Tibial nerve (tissue), 4 donors: ENCODE results near the gene SLC36A3. TPM values are rescaled to one million over a fixed set of nuclear protein-coding genes. Genes with fewer than 3 reads are reported as not detected.

Experiments
- DNase-seq, 2 donors: peaks; one replicate each; pipeline ENCODE4 v3.0.0-alpha.2; 2019; ENCODE audit warnings: low spot score in 2 of 2
- H3K27ac ChIP-seq, 4 donors: fragments of 200-600 bp; sonication (generic) in 3 of 4; one replicate each; pipeline ENCODE4 v1.5.1; 2017 to 2019; ENCODE audit warnings: mild to moderate bottlenecking in 1 of 4
- H3K27me3 ChIP-seq, 2 donors: fragments of 200-600 bp; sonication (generic) in 1 of 2; one replicate each; pipeline versions ENCODE4 v1.5.1 to v1.6.0; 2017 to 2019
- H3K36me3 ChIP-seq, 3 donors: fragments of 200-600 bp; sonication (generic); one replicate each; pipeline ENCODE4 v1.5.1; 2018 to 2019
- H3K4me1 ChIP-seq, 4 donors: fragments of 200-600 bp; sonication (generic) in 3 of 4; one replicate each; pipeline ENCODE4 v1.5.1; 2017 to 2019
- H3K4me3 ChIP-seq, 4 donors: fragments of 200-600 bp; sonication (generic) in 3 of 4; one replicate each; pipeline ENCODE4 v1.5.1; 2017 to 2019; ENCODE audit warnings: mild to moderate bottlenecking in 1 of 4, moderate library complexity in 1 of 4
- H3K9me3 ChIP-seq, 4 donors: fragments of 200-600 bp; sonication (generic) in 3 of 4; one replicate each; pipeline ENCODE4 v1.5.1; 2017 to 2019
- EP300 ChIP-seq, 2 donors: sonication (generic); formaldehyde crosslinking; IDR thresholded peaks; one replicate each; pipeline ENCODE4 v1.6.1; 2017; ENCODE audit warnings: antibody characterized with exemption in 2 of 2, mild to moderate bottlenecking in 1 of 2
- POLR2A ChIP-seq, 2 donors: fragments of 450-650 bp; IDR thresholded peaks; one replicate each; pipeline ENCODE4 v1.6.1; 2017; ENCODE audit warnings: antibody characterized with exemption in 2 of 2, mild to moderate bottlenecking in 2 of 2, moderate library complexity in 2 of 2
- WGBS, 2 donors: methylation state at CpG; one replicate each; pipeline ENCODE4 v1.1.5; 2018; 5-methylcytosine and 5-hydroxymethylcytosine counted together
- total RNA-seq, 4 donors: library from RNA; depleted of rRNA; stranded (reverse); fragments of >200 nt; gene quantifications; one replicate each; pipeline ENCODE4 v1.1.0, GENCODE V29; 2016
- TF ChIP-seq, protein P1 (sequence below), 5 experiments: fragments of 200-600 bp in 3 of 5; fragments of 450-650 bp in 2 of 5; sonication (generic) in 3 of 5; IDR thresholded peaks; one replicate each; pipeline ENCODE4 v1.5.1; 2016 to 2019; ENCODE audit warnings: antibody characterized with exemption in 5 of 5, mild to moderate bottlenecking in 3 of 5, moderate library complexity in 2 of 5

The SLC36A3 gene
- total RNA-seq, 4 donors from 2014 or later, result not detected

DNA sequence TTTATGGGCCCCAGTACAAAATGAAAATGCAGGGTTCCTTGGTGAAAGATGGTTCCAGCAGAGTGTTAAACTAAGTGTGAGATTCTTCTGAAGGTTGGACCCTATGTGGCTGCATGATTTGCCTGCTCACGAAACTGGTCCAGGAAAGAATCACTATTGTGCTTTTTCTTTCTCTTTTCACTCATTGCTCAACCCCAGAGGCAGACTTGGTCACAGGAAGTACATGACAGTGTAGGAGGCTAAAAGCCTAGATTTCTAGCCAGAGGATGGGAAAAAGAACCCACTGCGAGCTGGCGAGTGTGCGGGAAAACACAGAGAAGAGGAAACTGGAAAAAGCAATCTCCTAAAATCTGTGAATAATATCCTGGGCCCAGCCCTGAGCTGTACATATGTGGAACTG, 25.2 kb upstream of the SLC36A3 start:
- no peaks in the 10 kb centered on the region for H3K9me3 ChIP-seq
- no peaks in the 10 kb centered on the region for H3K27me3 ChIP-seq
- no peak overlapping the region for H3K27ac ChIP-seq
- 69 to 80% methylated on average over 4 of the region's 4 CpGs for WGBS, 2 donors
- H3K36me3 ChIP-seq, result no peaks in the 10 kb centered on the region
- H3K4me3 ChIP-seq, result no peak overlapping the region
- no peaks in the 10 kb centered on the region for H3K4me1 ChIP-seq
- TF ChIP-seq EP300 (IDR thresholded peaks at IDR 0.05) (no peak), POLR2A (IDR thresholded peaks at IDR 0.05) (no peak)
- TF ChIP-seq, protein P1, sequence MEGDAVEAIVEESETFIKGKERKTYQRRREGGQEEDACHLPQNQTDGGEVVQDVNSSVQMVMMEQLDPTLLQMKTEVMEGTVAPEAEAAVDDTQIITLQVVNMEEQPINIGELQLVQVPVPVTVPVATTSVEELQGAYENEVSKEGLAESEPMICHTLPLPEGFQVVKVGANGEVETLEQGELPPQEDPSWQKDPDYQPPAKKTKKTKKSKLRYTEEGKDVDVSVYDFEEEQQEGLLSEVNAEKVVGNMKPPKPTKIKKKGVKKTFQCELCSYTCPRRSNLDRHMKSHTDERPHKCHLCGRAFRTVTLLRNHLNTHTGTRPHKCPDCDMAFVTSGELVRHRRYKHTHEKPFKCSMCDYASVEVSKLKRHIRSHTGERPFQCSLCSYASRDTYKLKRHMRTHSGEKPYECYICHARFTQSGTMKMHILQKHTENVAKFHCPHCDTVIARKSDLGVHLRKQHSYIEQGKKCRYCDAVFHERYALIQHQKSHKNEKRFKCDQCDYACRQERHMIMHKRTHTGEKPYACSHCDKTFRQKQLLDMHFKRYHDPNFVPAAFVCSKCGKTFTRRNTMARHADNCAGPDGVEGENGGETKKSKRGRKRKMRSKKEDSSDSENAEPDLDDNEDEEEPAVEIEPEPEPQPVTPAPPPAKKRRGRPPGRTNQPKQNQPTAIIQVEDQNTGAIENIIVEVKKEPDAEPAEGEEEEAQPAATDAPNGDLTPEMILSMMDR (IDR thresholded peaks at IDR 0.05), result no peak
- DNase-seq, result no peak

DNA sequence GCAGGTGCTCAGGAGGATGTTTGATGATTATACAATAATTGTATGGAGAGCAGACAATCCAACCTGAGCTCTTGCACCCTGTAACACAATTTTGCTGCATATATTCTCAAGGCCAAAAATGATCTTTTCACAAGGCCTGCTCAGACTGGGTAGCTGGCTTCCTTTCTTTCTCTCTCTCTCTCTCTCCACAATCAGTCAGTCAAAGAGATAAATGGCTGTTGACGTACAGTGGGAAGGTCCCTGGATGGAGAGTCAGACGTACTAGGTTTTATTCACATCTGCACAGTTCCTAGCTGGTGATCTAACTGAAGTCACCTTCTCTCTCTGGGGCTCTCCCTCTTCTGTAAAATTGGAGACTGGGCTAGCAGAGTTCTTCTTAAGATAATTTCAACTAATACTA, 24.0 kb upstream of the SLC36A3 start:
- WGBS, 2 donors, result 58 to 70% methylated on average over 2 of the region's 2 CpGs
- Histone ChIP-seq H3K36me3 (no peaks in the 10 kb centered on the region), H3K27ac (no peak overlapping the region), H3K27me3 (no peaks in the 10 kb centered on the region), H3K4me3 (no peak overlapping the region), H3K4me1 (no peaks in the 10 kb centered on the region), H3K9me3 (no peaks in the 10 kb centered on the region)
- no peak for DNase-seq
- TF ChIP-seq EP300 (IDR thresholded peaks at IDR 0.05) (no peak), POLR2A (IDR thresholded peaks at IDR 0.05) (no peak)
- TF ChIP-seq, protein P1 (IDR thresholded peaks at IDR 0.05), result no peak

DNA sequence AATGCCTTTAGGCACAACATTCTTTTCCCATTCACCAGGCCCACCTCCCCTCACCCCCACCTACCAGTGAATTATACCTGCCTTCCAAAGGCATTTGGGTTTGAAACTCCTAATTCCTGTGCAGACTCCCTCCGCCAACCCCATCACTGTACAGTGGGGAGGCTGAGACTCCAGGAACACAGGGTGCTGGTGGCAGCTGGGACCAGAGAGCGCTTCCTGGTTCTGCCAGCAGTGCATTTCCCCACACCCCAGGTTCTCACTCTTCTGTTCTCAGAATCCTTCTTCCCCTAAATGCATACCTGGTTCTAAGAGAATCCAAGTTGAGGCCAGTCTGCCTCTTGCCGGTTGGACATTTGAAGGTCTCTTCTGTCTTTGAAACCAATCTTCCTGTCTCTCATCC, 22.7 kb upstream of the SLC36A3 start:
- no peaks in the 10 kb centered on the region for H3K4me1 ChIP-seq
- 91 to 96% methylated on average over 3 of the region's 3 CpGs for WGBS, 2 donors
- H3K36me3 ChIP-seq, result no peaks in the 10 kb centered on the region
- no peaks in the 10 kb centered on the region for H3K9me3 ChIP-seq
- DNase-seq, result no peak
- no peaks in the 10 kb centered on the region for H3K27me3 ChIP-seq
- no peak overlapping the region for H3K4me3 ChIP-seq
- no peak overlapping the region for H3K27ac ChIP-seq
- TF ChIP-seq POLR2A (IDR thresholded peaks at IDR 0.05), result no peak
- TF ChIP-seq EP300 (IDR thresholded peaks at IDR 0.05), result no peak
- TF ChIP-seq, protein P1 (IDR thresholded peaks at IDR 0.05), result no peak

GRCh38 chr5:151320481-151320880, 16.9 kb upstream of the SLC36A3 start:
- no peaks in the 10 kb centered on the region for H3K36me3 ChIP-seq
- 61 to 73% methylated on average over 4 of the region's 4 CpGs for WGBS, 2 donors
- H3K4me1 ChIP-seq, result peaks cover 0 to 15% (median 0%) of the 10 kb centered on the region in 4 donors
- no peaks in the 10 kb centered on the region for H3K9me3 ChIP-seq
- no peaks in the 10 kb centered on the region for H3K27me3 ChIP-seq
- DNase-seq, result no peak
- TF ChIP-seq, protein P1 (IDR thresholded peaks at IDR 0.05), result no peak
- no peak for TF ChIP-seq EP300 (IDR thresholded peaks at IDR 0.05)
- no peak for TF ChIP-seq POLR2A (IDR thresholded peaks at IDR 0.05)
- H3K27ac ChIP-seq, result no peak overlapping the region
- no peak overlapping the region for H3K4me3 ChIP-seq

GRCh38 chr5:151318850-151319732, 15.5 kb upstream of the SLC36A3 start:
- peak; percentile 21 to 24 for DNase-seq

More at GRCh38 chr5:151318850-151319732, 15.5 kb upstream of the SLC36A3 start:
- H3K27ac ChIP-seq, result no peak overlapping the region
- TF ChIP-seq POLR2A (IDR thresholded peaks at IDR 0.05), result no peak
- no peak for TF ChIP-seq EP300 (IDR thresholded peaks at IDR 0.05)
- TF ChIP-seq, protein P1 (IDR thresholded peaks at IDR 0.05), result no peak
- peaks cover 0 to 15% (median 0%) of the 10 kb centered on the region in 4 donors for H3K4me1 ChIP-seq
- H3K9me3 ChIP-seq, result no peaks in the 10 kb centered on the region
- 57 to 69% methylated on average over 2 of the region's 2 CpGs for WGBS, 2 donors
- H3K4me3 ChIP-seq, result no peak overlapping the region
- no peaks in the 10 kb centered on the region for H3K27me3 ChIP-seq
- no peaks in the 10 kb centered on the region for H3K36me3 ChIP-seq
